Neural progenitor cell (in vitro differentiated cells): Measurements from ENCODE around the gene BRPF3. TPM values are rescaled to one million over a fixed set of nuclear protein-coding genes. Genes with fewer than 3 reads are reported as not detected.

Experiments
- DNase-seq: peaks from one replicate; pipeline ENCODE4 v3.0.0-alpha.2; 2016; ENCODE audit warnings: low spot score
- H2AFZ ChIP-seq: fragments of 200-600 bp; sonication (generic); replicated peaks from 2 replicates; pipeline ENCODE4 v1.6.1; 2016; ENCODE audit warnings: antibody characterized with exemption
- H3F3A ChIP-seq: fragments of 200-600 bp; sonication (generic); 2 replicates; pipeline ENCODE4 v1.6.1; 2016; ENCODE audit warnings: antibody characterized with exemption, low read depth
- H3K27ac ChIP-seq: fragments of 200-600 bp; sonication (generic); 2 replicates; pipeline ENCODE4 v1.5.1; 2016; ENCODE audit warnings: mild to moderate bottlenecking
- H3K27me3 ChIP-seq: fragments of 200-600 bp; sonication (generic); 2 replicates; pipeline ENCODE4 v1.6.1; 2016; ENCODE audit warnings: mild to moderate bottlenecking, moderate library complexity
- H3K36me3 ChIP-seq: fragments of 200-600 bp; sonication (generic); 2 replicates; pipeline ENCODE4 v1.5.1; 2016
- H3K4me1 ChIP-seq: fragments of 200-600 bp; sonication (generic); 2 replicates; pipeline ENCODE4 v1.6.1; 2016; ENCODE audit warnings: mixed run types
- H3K4me2 ChIP-seq: fragments of 200-600 bp; sonication (generic); 2 replicates; pipeline ENCODE4 v1.6.1; 2016
- H3K4me3 ChIP-seq: fragments of 200-600 bp; sonication (generic); 2 replicates; pipeline ENCODE4 v1.5.1; 2016
- H3K79me2 ChIP-seq: fragments of 200-600 bp; sonication (generic); 2 replicates; pipeline ENCODE4 v1.6.1; 2016; ENCODE audit warnings: low read depth
- H3K9ac ChIP-seq: fragments of 200-600 bp; sonication (generic); 2 replicates; pipeline ENCODE4 v1.6.1; 2016
- H3K9me3 ChIP-seq: fragments of 200-600 bp; sonication (generic); 2 replicates; pipeline ENCODE4 v1.5.1; 2016; ENCODE audit warnings: low read depth
- H4K20me1 ChIP-seq: fragments of 200-600 bp; sonication (generic); 2 replicates; pipeline ENCODE4 v1.6.1; 2016; ENCODE audit warnings: low read depth
- H3K27ac Mint-ChIP-seq: 3 replicates; pipeline ENCODE4 v1.8.0; 2021; ENCODE audit warnings: mixed read lengths
- H3K27me3 Mint-ChIP-seq: 2 replicates; pipeline ENCODE4 v1.8.0; 2022; ENCODE audit warnings: low read depth, mild to moderate bottlenecking, inconsistent platforms, moderate library complexity, mixed read lengths; ENCODE audit not compliant: insufficient read depth
- H3K36me3 Mint-ChIP-seq: 3 replicates; pipeline ENCODE4 v1.8.0; 2021; ENCODE audit warnings: mixed read lengths
- H3K4me1 Mint-ChIP-seq: 3 replicates; pipeline ENCODE4 v1.8.0; 2021; ENCODE audit warnings: mixed read lengths
- H3K4me3 Mint-ChIP-seq: 3 replicates; pipeline ENCODE4 v1.8.0; 2021; ENCODE audit warnings: mild to moderate bottlenecking, moderate library complexity, mixed read lengths
- H3K9me3 Mint-ChIP-seq: 3 replicates; pipeline ENCODE4 v1.8.0; 2020; ENCODE audit warnings: mixed read lengths
- CTCF ChIP-seq: fragments of 200-600 bp; sonication (generic); IDR thresholded peaks from 2 replicates; pipeline ENCODE4 v1.5.1; 2017; ENCODE audit warnings: antibody characterized with exemption, mild to moderate bottlenecking
- EZH2 ChIP-seq: fragments of 200-600 bp; sonication (generic); IDR thresholded peaks from 2 replicates; pipeline ENCODE4 v1.6.1; 2017; ENCODE audit warnings: antibody characterized with exemption, mild to moderate bottlenecking, moderate library complexity
- EZH2phosphoT487 ChIP-seq: fragments of 200-600 bp; sonication (generic); IDR thresholded peaks from 2 replicates; pipeline ENCODE4 v1.6.1; 2017; ENCODE audit warnings: antibody characterized with exemption
- total RNA-seq: library from RNA; depleted of rRNA; stranded (reverse); fragments of >200 nt; gene quantifications from 2 replicates; pipeline ENCODE4 v1.2.3, GENCODE V29; 2015; ENCODE audit warnings: low replicate concordance

The BRPF3 gene
- total RNA-seq, 1 donor from 2014 or later: 14.1 TPM

DNA sequence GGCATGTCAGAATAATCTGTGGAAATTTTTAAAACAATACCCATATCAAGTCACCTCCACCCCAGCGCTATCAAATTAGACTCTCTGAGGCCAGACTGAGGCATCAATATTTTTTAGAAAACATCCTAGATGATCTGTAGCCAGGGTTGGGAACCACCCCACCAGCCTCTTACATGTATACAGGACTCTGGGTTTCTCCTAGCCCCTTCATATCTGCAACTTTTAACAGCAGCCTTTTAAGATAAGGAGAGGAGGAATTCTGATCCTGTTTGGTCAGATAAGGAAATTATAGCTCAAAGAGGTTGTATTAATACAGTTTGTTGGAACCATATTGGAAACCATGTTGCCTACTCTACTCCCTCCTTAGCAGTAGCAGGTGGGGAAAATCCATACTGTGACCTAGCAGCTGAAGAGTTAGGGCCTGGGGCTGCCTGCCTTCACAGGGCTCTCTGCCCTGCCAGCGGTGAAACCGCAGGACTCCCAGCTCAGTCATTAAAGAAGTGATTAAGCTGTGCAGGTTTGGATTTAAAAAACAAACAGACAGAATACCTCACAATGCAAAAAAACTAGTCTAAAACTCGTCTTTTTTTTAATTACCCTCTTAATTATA is 30.0 kb downstream of the BRPF3 start:
- TF ChIP-seq EZH2 (no peak), CTCF (no peak), EZH2phosphoT487 (no peak)
- Histone ChIP-seq H3K9ac (no peak overlapping the region), H3K4me2 (no peak overlapping the region), H3K27ac (no peak overlapping the region), H3K27me3 (no peaks in the 10 kb centered on the region), H2AFZ (no peak overlapping the region), H4K20me1 (peaks cover 17% of the 10 kb centered on the region), H3K4me3 (no peak overlapping the region), H3F3A (no peaks in the 10 kb centered on the region), H3K36me3 (peaks cover 11% of the 10 kb centered on the region), H3K9me3 (no peaks in the 10 kb centered on the region), H3K4me1 (no peaks in the 10 kb centered on the region), H3K79me2 (no peaks in the 10 kb centered on the region)
- no peak overlapping the region for H3K4me3 Mint-ChIP-seq
- H3K36me3 Mint-ChIP-seq: peaks cover 33% of the 10 kb centered on the region
- H3K27ac Mint-ChIP-seq: no peak overlapping the region
- H3K27me3 Mint-ChIP-seq: peaks cover 3% of the 10 kb centered on the region
- no peaks in the 10 kb centered on the region for H3K4me1 Mint-ChIP-seq
- DNase-seq: no peak
- H3K9me3 Mint-ChIP-seq: no peaks in the 10 kb centered on the region

DNA sequence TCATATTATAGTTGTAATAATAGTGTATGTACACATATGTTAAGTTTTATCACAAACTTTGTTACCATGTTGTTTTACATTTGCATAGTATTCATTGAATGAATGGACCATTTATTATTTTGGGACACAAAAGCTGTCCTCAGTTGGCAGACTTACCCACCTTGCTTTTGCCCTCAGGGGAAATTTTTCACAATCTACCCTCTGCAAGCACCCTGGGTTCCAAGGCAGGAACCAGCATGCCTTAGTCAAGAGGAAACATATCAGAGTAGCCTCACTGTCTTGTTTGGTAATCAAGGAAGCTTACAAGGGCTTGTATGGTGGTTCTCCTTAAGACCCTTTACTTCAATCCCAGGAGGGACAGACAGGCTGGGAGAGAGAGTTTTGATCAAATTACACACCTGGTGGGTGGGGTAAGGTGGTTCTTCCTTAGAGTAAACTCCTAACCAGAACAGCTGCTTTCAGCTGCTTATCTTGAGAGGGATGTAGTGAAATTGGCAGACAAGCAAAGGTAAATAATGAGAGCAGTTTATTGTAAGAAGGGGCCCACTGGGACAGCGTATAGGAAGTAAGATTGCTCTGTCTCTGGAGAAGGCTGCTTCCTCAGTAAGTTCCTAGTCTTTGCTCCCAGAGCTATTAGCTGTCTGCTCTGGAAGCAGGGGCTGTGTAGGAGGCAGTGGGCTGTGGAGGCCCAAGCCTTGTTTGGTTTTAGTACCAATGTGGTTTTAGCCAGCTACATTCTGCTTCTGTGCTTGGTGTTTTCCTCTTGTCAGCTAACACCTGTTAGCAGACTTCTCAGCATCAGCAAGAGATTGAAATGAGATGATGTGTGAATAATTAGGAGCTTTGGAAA is 31.1 kb downstream of the BRPF3 start:
- H2AFZ ChIP-seq: no peak overlapping the region
- Mint-ChIP-seq H3K27ac (no peak overlapping the region), H3K4me1 (no peaks in the 10 kb centered on the region), H3K36me3 (peaks cover 36% of the 10 kb centered on the region), H3K4me3 (no peak overlapping the region), H3K27me3 (peaks cover 3% of the 10 kb centered on the region), H3K9me3 (no peaks in the 10 kb centered on the region)
- H3K4me2 ChIP-seq: no peak overlapping the region
- peaks cover 11% of the 10 kb centered on the region for H3K36me3 ChIP-seq
- H3F3A ChIP-seq: no peaks in the 10 kb centered on the region
- no peaks in the 10 kb centered on the region for H3K9me3 ChIP-seq
- no peak overlapping the region for H3K4me3 ChIP-seq
- no peak overlapping the region for H3K9ac ChIP-seq
- TF ChIP-seq EZH2phosphoT487 (no peak), CTCF (no peak), EZH2 (no peak)
- H4K20me1 ChIP-seq: peaks cover 17% of the 10 kb centered on the region
- no peaks in the 10 kb centered on the region for H3K79me2 ChIP-seq
- H3K4me1 ChIP-seq: no peaks in the 10 kb centered on the region
- DNase-seq: no peak
- H3K27me3 ChIP-seq: no peaks in the 10 kb centered on the region
- H3K27ac ChIP-seq: no peak overlapping the region

GRCh38 chr6:36229223-36229622 is 32.7 kb downstream of the BRPF3 start:
- H3K27me3 ChIP-seq: no peaks in the 10 kb centered on the region
- H3K4me3 Mint-ChIP-seq: no peak overlapping the region
- H4K20me1 ChIP-seq: peaks cover 16% of the 10 kb centered on the region
- no peak overlapping the region for H3K27ac ChIP-seq
- H3F3A ChIP-seq: no peaks in the 10 kb centered on the region
- no peaks in the 10 kb centered on the region for H3K9me3 ChIP-seq
- no peak overlapping the region for H3K4me3 ChIP-seq
- no peak for DNase-seq
- TF ChIP-seq CTCF: no peak
- TF ChIP-seq EZH2: no peak
- no peak for TF ChIP-seq EZH2phosphoT487
- no peak overlapping the region for H2AFZ ChIP-seq
- no peak overlapping the region for H3K27ac Mint-ChIP-seq
- H3K4me1 Mint-ChIP-seq: no peaks in the 10 kb centered on the region
- peaks cover 4% of the 10 kb centered on the region for H3K36me3 ChIP-seq
- H3K36me3 Mint-ChIP-seq: peaks cover 32% of the 10 kb centered on the region
- H3K4me1 ChIP-seq: no peaks in the 10 kb centered on the region
- H3K4me2 ChIP-seq: no peak overlapping the region
- no peaks in the 10 kb centered on the region for H3K79me2 ChIP-seq
- peaks cover 2% of the 10 kb centered on the region for H3K27me3 Mint-ChIP-seq
- H3K9ac ChIP-seq: no peak overlapping the region
- no peaks in the 10 kb centered on the region for H3K9me3 Mint-ChIP-seq
